Choroid plexus epithelial cell (primary cell): ENCODE measurements around the gene C8A.

Experiments
- DNase-seq: peaks from one replicate; pipeline ENCODE4 v3.0.0-alpha.2; 2010; ENCODE audit warnings: low read depth
- H3K4me3 ChIP-seq: 2 replicates; pipeline ENCODE4 v1.5.1; 2011; ENCODE audit warnings: low read depth, mild to moderate bottlenecking, control low read depth, low read length, moderate library complexity
- CTCF ChIP-seq: conservative IDR thresholded peaks from 2 replicates; pipeline ENCODE4 v1.5.1; 2011; ENCODE audit warnings: low read depth, mild to moderate bottlenecking, control low read depth, inconsistent platforms, low read length, moderate library complexity

Gene C8A

GRCh38 chr1:56957931-56958330 lies 103.3 kb downstream of the C8A start:
- TF ChIP-seq CTCF: no peak
- no peak for DNase-seq
- no peak overlapping the region for H3K4me3 ChIP-seq

GRCh38 chr1:56958526-56958925 lies 103.9 kb downstream of the C8A start:
- peak; percentile 19 for DNase-seq
- H3K4me3 ChIP-seq: no peak overlapping the region
- TF ChIP-seq CTCF: no peak

GRCh38 chr1:56961426-56961825 lies 106.8 kb downstream of the C8A start:
- TF ChIP-seq CTCF: no peak
- no peak overlapping the region for H3K4me3 ChIP-seq
- no peak for DNase-seq

GRCh38 chr1:56963667-56964066 lies 109.1 kb downstream of the C8A start:
- no peak overlapping the region for H3K4me3 ChIP-seq
- no peak for DNase-seq
- no peak for TF ChIP-seq CTCF

DNA sequence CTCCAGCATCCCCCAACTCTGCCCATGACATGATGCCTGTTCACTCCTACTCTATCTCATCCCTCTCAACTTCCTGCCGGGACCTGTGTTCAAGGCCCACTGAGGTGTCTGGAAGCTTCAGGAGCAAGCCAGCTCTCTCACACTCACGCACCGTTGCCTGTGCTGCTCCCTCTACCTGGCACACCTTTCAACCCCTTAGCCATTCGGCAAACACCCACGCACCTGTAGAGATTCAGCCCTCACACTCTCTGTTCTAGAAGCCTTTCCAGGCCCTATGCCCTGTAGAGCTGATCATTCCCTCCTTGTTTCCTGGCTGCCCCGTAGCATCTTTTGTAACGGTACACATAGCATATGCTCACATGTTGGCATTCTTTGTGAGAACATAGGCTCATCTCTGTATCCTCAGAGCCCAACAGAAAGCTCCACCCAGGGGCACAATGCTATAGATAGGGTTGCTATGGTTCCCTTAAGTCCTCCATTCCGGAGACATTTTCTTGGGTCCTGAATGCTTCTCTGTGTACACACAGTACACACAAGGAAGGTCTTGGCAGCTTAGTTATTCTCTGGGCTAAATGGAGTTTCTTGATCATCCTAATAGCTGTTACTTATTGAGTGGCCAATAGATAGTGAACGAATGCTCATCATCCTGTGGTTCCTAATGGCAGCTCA lies 109.9 kb downstream of the C8A start:
- DNase-seq: no peak
- no peak overlapping the region for H3K4me3 ChIP-seq
- TF ChIP-seq CTCF: no peak

- no peak for DNase-seq
- no peak for TF ChIP-seq CTCF
- no peak overlapping the region for H3K4me3 ChIP-seq
Observed at GRCh38 chr1:56965191-56965590, 110.6 kb downstream of the C8A start.

DNA sequence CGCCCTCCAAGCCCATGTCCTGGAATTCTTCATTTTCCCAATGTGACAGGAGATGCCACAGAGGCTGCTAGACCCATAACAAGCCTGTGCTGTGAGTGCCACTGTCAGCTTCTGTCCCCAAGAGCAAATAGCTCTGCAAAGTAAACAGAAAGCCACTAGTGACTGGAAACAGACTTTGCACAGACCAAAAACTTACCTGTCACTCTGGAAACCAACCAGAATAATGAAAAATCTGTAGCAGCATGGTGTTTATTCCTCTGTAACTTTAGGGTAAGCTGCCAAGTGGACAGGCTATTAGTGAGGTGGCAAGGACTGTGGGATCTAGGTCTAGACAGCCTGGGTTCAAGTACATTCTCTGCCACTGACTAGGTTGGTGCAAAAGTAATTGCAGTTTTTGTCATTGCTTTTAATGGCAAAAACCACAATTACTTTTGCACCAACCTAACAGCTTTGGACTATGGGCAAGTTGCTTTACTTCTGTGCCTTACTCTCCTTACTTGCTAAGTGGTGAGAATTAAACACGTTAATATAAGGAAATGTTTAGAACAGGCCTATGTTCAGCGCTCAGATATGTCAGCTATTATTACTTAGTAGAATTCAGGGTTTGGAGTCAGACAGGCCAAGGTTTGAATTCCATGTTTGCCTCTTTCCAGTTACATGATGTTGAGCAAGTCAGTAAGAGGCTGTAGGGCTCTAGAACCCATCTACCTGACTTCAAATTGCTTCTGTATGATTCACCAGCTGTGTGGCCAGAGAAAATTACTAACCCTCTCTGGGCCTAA lies 111.5 kb downstream of the C8A start, which contains the start of gene C8B:
C8B (minus strand) TSS at position 100 of the 782 bp plus-strand sequence; CDS start at position 33, 67 bp downstream.
- no peak for DNase-seq
- H3K4me3 ChIP-seq: no peak within 1 kb of the TSS
- no peak for TF ChIP-seq CTCF
